HG03039 (cell line): Measurements from ENCODE around the gene HIRA.
"Not testable (repeated sequence)": the region's sequence is repeated elsewhere in the genome, so short reads cannot be mapped to it uniquely, and the experiment has no call there.

Experiments
- ATAC-seq: cut with Tn5 transposase; IDR thresholded peaks from one replicate; pipeline ENCODE4 v1.9.1; 2021; ENCODE audit warnings: mild to moderate bottlenecking, moderate library complexity; ENCODE audit not compliant: unreplicated experiment

The HIRA gene

DNA sequence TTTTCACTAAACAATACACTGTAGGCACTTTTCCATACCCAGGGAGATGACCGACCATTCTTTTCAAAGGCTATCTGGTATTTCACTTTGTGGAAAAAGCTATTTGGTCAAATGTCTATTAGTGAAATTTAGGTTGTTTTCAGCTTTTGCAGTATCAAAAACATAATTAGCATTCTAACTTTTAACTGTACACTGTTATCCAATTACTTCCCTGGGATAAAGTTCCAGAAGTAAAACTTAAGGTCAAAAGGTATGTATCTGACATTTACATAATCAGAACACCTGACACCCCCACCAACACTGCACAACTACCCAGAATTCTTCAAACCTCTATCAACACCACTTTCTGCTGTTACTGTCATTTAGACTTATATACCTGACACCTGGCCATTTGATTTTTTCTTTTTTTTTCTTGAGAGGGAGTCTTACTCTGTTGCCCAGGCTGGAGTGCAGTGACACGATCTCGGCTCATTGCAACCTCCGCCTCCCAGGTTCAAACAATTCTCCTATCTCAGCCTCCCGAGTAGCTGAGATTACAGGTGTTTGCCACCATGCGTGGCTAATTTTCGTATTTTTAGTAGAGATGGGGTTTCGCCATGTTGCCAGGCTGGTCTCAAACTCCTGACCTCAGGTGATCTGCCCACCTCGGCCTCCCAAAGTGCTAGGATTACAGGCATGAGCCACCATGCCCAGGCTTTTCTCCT is 13.9 kb upstream of the HIRA start:
- ATAC-seq, result not testable (repeated sequence)

DNA sequence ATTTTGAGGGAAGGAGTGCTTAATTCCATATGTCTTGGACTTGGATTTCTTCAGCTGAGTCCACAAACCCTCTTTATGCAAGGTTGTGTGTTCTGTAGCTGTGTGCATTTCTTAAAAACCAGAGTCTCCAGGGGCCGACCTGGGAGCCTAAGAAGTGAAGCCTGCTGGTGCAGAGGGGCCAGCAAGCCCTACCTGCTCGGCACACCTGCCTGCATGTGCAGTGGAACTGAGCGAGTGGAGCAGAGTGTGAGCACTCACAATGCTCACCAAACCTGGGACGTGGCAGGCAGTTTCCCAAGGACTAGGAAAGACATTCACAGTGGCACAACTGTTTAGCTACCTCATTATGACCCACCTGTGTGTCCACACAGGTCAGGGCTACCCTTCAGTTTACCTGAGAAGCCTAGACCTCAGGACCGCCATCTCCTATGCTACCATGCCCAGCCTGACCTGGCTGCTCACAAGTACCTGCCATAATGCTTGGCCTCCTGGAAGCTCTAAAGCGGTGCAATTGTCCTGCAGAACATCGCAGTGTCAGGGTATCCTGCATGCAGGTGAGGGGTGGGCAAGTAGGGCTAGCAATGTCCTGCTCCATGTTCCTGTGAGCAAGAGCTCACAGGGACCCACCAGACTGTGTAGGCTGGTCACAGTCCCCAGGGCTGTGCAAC is 12.1 kb upstream of the HIRA start:
- no peak for ATAC-seq

DNA sequence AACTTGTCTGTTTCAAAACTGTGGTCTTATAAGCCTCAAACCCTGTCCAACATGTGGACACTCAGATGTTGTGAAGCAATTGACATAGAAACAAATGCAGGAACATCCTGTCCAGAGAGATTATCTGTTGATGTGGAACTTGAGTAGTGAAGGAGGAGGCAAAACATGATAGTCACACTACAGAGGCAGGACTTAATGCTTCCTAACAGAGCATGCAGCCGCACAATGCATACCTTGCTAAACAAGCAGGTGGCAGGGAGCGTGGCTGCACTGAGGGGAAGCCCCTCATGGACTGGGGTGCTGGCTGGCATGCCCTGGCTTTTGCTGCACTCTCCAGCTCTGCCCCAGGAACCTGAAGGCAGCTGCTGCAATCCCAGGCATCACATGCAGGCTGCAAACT is 10.6 kb upstream of the HIRA start:
- no peak for ATAC-seq

DNA sequence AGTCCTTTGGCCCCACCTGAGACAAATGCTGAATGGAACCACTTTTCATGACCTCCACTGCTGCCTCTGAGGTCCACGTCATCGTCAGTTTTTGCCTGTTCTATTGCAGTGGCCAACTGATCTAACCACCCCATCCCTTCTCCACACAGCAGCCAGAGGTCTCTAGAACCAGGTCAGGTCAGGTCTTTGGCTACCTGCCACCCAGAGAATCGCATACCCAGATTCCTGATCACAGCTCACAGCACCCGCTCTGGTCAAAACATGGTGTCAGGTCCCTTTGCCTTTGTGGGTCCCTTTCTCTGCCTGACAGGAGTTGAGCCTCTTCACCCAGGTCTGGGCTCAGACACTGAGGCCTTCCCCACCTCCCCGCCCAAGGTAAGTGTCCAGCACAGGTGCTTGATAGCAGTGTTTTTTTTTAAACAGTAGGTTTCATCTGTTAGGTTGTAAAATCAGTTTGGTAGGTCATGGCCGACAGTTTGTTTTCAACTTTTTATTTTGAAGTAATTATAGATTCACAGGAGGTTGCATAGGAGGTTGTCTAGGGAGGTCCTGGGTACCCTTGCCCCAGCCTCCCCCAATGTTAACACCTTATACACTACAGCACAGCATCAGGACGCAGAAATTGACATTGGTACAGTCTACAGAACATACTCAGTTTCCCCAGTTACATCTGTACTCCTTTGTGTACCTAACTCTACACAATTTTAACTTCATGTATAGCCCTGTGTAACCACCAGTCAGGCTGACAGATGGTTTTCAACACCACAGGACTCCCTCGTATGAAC is 9.1 kb upstream of the HIRA start:
- no peak for ATAC-seq

DNA sequence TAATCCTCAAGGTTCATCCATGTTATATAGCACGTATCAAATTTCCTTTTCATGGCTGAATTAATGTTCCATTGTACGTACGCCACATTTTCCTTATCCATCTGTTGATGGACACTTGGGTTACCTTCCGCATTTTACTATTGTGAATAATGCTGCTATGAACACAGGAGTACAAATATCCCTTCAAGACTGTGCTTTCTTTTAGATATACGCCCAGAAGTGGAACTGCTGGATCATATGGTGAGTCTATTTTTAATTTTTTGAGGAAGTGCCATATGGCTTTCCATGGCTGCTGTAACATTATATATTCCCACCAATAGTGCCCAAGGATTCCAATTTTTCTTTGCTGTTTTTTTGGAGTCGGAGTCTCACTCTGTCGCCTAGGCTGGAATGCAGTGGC is 6.8 kb upstream of the HIRA start:
- no peak for ATAC-seq

DNA sequence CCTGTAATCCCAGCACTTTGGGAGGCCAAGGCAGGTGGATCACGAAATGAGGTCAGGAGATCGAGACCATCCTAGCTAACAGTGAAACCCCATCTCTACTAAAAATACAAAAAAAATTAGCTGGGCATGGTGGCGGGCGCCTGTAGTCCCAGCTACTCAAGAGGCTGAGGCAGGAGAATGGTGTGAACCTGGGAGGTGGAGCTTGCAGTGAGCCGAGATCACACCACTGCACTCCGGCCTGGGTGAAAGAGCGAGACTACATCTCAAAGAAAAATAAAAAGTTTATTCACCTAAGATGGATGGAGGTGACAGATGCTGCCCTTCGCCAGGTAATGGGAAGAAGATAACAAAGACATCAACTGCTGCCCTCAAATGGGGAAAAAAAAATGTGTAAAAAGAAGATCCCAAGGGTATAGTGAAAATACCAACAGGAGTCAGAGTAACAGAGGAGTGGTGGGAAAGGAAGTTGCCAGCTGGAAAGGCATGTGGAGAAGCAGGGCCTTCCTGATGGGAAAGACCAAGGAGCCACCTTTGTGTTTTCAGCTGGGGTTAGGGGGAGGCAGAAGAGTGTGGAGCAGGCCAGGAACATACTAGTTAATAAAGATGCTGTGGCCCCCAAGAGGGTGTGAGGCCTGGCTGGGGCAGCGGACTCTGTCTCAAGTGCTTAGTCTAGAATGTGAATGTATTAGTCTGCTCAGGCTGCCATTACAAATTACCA is 5.1 kb upstream of the HIRA start:
- ATAC-seq, result not testable (repeated sequence)

DNA sequence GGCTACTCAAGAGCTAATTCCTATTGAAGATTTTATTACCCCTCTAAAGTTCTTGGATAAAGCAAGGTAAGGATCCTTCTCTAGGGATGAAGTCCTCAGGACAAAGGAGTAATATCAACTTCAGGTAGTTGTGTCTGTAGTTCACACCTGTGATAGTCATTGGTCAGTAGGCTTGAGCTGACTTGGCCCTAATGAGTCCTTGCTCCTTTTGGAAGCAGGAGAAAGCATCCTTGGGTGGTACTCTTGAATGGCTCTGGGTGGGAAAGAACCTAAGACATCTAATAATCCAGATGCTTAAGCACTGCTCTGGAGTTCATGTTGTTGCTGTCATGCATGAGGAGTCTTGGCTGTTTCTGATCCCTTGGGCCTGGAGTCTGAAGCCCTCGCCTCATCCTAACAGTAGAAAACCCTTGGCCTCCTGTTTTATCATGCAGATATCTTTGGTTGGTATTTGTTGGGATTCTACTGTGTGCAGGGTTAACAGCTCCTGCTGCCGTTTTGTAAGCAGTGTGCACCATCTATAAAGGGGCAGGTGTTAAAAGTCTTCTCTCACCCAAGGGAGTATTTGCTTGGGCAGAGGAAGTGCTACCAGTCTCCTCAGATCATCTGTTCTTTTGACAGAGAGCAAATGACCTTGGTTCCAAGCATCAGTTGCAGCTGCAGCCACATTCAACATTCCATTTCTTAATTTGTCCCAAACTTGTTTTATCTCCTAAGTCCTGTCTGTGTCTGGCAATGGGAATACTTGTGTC is 3.5 kb upstream of the HIRA start:
- no peak for ATAC-seq

DNA sequence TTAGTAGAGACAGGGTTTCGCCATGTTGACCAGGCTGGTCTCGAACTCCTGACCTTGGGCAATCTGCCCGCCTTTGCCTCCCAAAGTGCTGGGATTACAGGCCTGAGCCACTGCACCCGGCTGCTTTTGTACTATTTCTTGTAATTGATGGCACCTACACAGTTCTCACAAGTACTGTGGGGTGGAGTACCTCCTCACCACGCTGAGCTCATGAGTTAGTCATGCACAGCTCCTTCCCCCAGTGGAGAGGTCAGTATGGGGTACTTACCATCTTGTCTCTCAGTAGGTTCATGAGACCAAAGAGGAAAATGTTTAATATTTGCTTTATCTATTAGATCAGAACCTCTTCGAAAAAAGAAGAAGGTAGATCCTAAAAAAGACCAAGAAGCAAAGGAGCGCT is 2.9 kb upstream of the HIRA start:
- ATAC-seq, result no peak

DNA sequence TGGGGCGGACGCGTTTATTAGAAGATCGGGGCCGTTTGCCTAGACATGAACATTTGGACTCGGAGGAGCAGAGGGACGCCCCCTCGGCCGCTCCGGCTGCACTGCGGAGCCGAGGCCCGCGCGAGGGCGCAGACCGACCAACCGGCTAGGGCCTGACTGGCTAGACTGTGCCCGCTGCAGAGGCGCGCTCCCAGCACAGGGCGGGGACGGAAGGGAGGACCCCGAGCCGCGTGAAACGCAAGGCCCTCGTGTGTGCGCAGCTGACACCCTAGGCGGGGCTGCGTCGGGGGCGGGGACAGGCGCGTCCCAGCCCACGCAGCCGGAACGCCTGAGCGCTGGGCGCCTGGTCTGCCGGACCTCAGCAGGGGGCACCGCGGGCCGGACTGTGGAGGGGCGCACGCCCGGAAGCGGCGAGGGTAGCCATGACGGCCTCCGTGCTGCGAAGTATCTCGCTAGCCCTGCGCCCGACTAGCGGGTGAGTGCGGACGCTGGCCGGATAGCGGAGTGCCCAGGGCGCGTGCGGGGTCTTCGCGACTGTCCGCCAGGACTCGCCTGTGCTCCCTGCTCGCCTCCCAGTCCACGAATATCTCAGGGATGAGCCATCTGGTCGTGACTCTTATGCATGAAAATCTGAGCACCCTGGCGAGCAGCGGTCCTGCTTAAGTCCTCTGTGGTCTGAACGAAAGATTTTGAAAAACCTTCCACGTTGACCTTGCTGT is 759 bp upstream of the HIRA start, which contains the start of gene MRPL40:
MRPL40 (plus strand) TSS at position 413 of the 719 bp plus-strand sequence; CDS start at position 423, 10 bp downstream.
- ATAC-seq, result peak; percentile 65

DNA sequence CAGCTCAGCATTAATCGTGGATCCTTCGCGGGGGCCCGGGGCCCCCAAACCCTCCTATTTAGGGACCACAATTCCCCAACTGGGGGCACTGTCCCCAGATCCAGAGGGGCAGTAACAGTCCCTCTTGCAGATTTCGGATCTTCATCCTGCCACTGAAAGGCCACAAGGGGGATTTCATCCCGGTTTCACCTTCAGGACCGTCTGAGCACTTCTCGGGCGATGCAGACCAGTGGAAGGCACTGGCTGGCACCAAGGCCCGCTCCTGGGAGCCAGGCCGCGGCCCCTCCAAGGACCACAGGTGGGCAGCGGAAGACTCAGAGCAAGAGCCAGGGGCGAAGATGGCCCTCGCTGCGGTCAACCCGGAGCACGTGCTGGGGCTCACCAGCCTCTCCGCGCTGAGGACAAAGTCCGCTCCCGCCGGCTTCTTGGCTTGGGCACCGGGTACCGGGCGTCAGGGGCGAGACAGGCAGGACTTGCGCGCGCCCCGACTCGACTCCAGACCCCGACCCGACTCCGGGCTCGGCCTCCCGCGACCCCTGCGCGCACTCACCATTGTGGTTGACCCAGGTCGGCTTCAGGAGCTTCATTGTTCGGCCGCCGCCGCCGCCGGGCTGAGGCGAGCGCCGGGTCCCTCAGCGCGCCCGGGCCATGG is 517 bp downstream of the HIRA start:
- no peak for ATAC-seq

DNA sequence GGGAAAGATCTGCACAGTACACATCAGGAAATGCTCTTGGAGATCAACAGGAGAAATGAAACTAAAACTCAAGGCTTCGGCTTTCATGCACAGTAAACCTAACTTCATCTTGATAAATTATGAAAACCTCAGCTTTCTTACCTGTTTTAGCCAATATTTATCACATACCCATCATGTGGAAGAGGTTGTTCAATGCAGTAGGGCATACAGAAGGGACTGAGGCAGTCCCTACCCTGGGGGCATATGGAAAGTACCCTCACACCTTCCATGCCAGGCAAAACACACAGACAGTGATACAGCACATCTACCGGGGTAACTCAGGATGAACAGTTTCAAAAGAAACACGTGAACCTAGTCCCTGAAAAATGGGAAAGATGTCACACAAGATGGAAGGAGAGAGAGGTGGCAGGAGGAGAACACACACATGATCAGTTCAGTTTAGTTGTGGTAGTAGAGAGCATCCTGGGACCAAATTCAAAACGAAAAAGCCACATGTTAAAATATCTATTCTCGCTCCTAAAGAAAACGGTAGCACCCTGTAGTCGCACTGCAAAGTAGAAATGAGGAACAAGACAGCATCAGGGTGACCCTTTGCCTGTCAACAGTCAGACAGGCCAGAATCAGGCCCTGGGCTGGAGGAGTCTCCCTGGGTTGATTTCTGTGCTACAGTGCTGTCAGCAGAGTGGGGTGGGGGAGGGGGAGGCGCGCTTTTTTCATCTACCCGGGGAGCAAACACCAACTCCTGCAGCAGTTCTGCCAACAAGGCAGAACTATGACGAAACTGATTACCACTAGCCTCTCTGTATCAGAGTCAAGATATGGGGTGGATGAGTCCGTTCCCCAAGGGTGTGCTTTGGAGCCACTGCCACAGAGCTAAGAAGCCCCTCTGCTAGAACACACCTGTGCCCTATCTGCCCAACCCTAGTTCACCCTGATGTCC is 1.3 kb downstream of the HIRA start:
- ATAC-seq, result no peak

DNA sequence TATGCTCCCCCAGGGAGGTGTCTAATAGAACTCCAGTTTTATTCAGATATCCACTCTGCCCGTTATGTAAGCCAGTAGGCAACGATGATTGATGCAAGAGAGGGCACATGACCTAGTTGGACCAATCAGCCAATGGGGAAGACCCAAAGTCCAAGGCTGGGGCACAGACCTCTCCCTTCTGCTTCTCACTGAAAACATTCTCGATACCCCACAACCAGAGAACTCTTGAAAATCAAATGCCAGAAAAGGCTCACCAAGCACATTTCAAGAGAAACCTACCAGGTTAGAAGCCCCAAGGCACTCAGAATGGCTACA is 7.4 kb downstream of the HIRA start:
- no peak for ATAC-seq

DNA sequence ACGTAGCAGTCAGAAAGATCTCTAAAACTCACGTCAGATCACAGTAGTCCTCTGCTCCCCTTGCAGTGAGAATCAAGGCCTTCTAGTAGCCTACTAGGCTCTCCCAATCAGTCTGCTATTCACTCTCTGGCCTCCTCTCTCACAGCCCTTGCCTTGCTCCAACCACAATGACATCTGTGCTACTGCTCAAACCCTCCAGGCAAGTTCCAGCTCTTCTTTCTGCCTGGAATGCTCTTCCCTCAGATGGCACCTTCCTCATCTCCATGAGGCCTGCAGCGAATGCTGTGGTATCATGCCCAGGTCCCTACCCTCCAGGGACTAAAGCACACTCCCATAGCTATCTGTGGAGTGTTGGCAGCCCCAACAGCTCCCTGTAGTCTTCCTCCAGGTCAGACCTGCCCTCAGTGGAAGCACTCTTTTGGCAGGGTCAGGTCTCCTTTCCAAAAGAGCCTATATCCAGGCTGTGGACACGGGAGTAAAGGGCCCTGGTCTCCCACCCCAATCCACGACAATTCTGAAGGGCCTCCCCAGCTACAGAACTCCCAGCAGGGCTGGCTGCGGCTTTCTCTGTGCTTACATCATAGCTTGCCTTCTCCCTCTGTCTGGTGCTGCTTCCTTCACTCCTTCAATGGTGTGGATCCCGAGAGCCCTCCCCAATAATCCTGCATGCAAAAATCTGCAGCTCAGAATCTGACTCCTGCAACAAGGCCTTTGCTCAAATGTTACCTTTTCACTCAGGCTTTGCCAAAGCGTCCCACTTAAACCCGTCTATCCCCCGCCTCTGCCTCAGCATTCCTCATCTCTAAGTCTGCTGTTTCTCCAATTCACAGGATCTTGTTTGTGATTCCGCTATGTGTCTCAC is 8.9 kb downstream of the HIRA start:
- ATAC-seq, result no peak

DNA sequence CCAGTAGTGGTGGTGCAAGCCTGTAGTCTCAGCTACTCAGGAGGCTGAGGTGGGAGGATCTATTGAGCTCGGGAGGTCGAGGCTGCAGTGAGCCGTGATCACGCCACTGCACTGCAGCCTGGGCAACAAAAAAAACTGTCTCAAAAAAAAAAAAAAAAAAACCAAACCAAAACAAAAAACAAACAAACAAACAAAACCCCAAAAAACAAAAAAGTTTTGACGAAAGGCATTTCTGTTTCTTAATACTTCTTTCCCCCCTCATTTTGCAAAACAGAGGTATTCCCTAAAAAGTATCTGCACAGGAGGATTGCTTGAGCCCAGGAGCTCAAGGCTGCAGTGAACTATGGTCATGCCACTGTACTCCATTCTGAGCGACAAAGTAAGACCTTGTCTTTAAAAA is 11.2 kb downstream of the HIRA start:
- no peak for ATAC-seq

DNA sequence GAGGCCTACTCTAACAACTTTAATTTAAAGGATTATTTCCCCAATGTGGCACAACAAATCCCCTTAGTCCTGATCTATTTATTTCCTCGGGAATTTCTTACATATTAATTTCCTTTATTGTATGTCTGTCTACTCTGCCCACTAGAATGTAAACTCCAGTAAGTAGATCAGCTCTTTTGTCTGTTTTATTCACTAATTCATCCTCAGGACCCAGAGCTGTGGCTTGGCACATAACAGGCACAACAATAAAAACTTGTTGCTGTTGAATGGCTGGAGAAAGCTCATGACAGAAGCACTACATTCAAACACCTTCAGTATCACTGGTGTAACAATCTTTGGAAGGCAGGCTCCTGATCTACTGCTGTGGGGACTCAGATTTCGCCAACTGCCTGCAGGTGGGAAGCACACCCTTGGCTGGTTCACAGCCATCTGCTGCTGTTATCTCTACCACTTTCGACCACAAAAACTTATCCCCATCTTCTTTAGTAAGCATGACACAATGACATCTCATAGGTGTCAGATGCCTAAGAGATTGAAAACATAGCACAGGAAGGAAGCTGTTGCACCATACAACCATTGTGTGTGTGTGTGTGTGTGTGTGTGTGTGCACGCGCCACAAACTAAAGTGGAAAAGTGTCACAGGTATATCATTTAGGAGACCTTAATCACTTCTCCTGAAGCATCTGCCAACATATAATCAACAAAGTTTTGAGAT is 11.9 kb downstream of the HIRA start:
- no peak for ATAC-seq

DNA sequence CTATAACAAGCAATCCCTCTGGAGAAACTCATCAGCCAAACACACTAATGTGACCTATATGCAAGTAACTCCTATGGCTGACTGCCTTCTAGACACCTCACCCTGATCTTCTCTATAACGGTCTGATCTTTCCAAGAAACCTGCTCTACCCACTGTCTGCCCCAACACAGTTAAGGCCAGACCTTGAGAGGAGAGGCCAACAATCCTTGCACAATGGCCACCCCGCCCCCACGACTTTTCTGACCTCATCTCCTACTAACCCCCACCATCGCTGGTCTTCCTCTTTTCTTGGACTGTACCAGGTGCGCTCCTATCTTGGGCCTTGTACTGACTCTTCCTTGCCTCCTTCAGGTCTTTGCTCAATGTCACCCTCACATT is 12.5 kb downstream of the HIRA start:
- ATAC-seq, result no peak

DNA sequence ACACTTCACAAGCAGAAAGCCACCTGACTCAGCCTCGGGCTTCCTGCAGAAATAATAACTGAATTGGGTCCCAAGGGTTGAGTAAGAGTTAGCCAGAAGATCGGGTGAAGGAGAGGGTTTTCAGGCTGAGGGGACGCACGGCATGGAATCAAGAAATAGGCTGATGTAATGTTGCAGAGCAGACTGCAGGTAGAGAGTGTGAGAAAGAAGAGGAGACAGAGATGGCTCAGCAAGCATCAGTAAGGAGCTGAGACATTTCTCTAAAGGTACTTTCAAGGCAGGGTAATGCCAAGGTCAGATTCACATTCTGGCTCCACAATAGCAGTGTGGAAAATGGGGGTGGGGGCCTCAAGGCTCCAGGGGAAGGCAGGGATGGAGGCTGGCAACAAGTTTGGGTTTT is 18.6 kb downstream of the HIRA start:
- no peak for ATAC-seq
